ENCODE data around the gene CHD8. TPM values are rescaled to one million over a fixed set of nuclear protein-coding genes. Genes with fewer than 3 reads are reported as not detected.

The CHD8 gene
- total and polyA plus RNA-seq, 2 of the 13 experiments (the other 11 are each of a cell fraction or from before 2014, with no cell fraction given) = 35.1 to 79.6 TPM

DNA sequence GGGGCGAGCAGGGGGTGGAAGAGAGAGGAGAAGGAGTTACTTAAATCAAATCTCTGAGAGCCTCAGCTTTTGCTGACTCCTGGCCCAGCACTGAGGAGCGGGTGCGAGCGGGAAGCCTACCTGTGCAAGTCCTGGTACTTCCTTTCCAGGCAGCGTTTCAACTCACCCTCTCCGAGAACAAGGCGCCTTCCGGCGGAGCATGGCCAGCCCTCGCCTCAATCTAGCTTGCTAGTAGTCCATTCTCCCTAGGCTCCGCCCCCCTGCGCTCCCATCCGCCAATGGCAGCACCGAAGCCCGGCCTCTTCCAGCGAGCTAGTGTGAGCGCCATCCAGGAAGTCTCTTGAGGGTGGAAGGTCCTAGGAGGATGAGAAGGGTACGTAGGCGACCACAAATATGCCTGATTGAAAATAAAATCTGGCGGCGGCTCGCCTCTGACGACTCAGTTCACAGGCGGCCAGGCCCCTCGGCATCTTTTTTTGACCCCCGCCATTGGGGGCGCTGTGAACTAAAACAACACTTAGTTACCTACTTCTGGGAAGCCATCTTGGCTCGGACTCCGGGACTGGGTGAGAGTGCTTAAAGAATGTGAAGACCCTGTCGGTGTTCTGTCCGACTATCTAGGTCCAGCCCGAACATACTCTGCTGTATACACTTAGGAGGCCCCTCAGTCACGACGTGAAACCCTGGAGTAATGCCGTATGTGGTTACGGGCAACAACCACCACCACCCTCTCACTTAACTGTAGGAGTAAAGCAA, at the start of gene CHD8 (continued):
- TF ChIP-seq, protein P1, sequence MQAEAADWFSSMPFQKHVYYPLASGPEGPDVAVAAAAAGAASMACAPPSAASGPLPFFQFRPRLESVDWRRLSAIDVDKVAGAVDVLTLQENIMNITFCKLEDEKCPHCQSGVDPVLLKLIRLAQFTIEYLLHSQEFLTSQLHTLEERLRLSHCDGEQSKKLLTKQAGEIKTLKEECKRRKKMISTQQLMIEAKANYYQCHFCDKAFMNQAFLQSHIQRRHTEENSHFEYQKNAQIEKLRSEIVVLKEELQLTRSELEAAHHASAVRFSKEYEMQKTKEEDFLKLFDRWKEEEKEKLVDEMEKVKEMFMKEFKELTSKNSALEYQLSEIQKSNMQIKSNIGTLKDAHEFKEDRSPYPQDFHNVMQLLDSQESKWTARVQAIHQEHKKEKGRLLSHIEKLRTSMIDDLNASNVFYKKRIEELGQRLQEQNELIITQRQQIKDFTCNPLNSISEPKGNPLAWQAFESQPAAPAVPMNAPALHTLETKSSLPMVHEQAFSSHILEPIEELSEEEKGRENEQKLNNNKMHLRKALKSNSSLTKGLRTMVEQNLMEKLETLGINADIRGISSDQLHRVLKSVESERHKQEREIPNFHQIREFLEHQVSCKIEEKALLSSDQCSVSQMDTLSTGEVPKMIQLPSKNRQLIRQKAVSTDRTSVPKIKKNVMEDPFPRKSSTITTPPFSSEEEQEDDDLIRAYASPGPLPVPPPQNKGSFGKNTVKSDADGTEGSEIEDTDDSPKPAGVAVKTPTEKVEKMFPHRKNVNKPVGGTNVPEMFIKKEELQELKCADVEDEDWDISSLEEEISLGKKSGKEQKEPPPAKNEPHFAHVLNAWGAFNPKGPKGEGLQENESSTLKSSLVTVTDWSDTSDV (CRISPR knock-in tag; IDR thresholded peaks at IDR 0.05) = no peak
- TF ChIP-seq ZMYM2 (CRISPR knock-in tag; IDR thresholded peaks at IDR 0.05) = no peak
- peak; percentile 100 for TF ChIP-seq SOX13 (IDR thresholded peaks at IDR 0.05)
- TF ChIP-seq SOX13 (CRISPR knock-in tag; conservative IDR thresholded peaks at IDR 0.05 in 1 of 2, IDR thresholded peaks at IDR 0.05 in 1 of 2) = peak; percentile 24 to 55; a peak in 3 of 4 replicates
- 0 out of 2 replicates have a peak, but pooled peaks have one; percentile 21 for TF ChIP-seq ETV6 (CRISPR knock-in tag; conservative IDR thresholded peaks at IDR 0.05)
- TF ChIP-seq FOXP1 (IDR thresholded peaks at IDR 0.05) = no peak
- no peak for TF ChIP-seq FOXP1 (CRISPR knock-in tag; IDR thresholded peaks at IDR 0.05)
- TF ChIP-seq, protein P2, sequence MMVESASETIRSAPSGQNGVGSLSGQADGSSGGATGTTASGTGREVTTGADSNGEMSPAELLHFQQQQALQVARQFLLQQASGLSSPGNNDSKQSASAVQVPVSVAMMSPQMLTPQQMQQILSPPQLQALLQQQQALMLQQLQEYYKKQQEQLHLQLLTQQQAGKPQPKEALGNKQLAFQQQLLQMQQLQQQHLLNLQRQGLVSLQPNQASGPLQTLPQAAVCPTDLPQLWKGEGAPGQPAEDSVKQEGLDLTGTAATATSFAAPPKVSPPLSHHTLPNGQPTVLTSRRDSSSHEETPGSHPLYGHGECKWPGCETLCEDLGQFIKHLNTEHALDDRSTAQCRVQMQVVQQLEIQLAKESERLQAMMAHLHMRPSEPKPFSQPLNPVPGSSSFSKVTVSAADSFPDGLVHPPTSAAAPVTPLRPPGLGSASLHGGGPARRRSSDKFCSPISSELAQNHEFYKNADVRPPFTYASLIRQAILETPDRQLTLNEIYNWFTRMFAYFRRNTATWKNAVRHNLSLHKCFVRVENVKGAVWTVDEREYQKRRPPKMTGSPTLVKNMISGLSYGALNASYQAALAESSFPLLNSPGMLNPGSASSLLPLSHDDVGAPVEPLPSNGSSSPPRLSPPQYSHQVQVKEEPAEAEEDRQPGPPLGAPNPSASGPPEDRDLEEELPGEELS (CRISPR knock-in tag; IDR thresholded peaks at IDR 0.05) = no peak; the same call in none of the 2 replicates
- no peak for TF ChIP-seq ZNF780A (CRISPR knock-in tag; IDR thresholded peaks at IDR 0.05)
